HG03095 (cell line): ENCODE results near the gene C19orf47.
"Not testable (repeated sequence)": the region's sequence is repeated elsewhere in the genome, so short reads cannot be mapped to it uniquely, and the experiment has no call there.

ENCODE experiments used
- ATAC-seq: cut with Tn5 transposase; IDR thresholded peaks from one replicate; pipeline ENCODE4 v1.9.1; 2021; ENCODE audit warnings: moderate library complexity; ENCODE audit not compliant: unreplicated experiment

C19orf47 gene

GRCh38 chr19:40377876-40378385 lies 29.7 kb upstream of the C19orf47 start:
- no peak for ATAC-seq

- no peak for ATAC-seq
Observed at GRCh38 chr19:40376286-40376862, 28.2 kb upstream of the C19orf47 start.

GRCh38 chr19:40374084-40374483 lies 25.9 kb upstream of the C19orf47 start:
- no peak for ATAC-seq

GRCh38 chr19:40371802-40372122 lies 23.6 kb upstream of the C19orf47 start:
- no peak for ATAC-seq

- no peak for ATAC-seq
Observed at GRCh38 chr19:40370997-40371801, 23.0 kb upstream of the C19orf47 start.

- not testable (repeated sequence) for ATAC-seq
Observed at GRCh38 chr19:40370253-40370652, 22.1 kb upstream of the C19orf47 start.

- no peak for ATAC-seq
Observed at GRCh38 chr19:40369797-40370196, 21.6 kb upstream of the C19orf47 start.

- no peak for ATAC-seq
Observed at GRCh38 chr19:40367577-40368434, 19.6 kb upstream of the C19orf47 start.

- no peak for ATAC-seq
Observed at GRCh38 chr19:40366697-40367561, 18.7 kb upstream of the C19orf47 start.

GRCh38 chr19:40365613-40366401 lies 17.6 kb upstream of the C19orf47 start:
- no peak for ATAC-seq

- ATAC-seq, result no peak
Observed at GRCh38 chr19:40365010-40365409, 16.8 kb upstream of the C19orf47 start.

GRCh38 chr19:40363069-40363468 lies 14.9 kb upstream of the C19orf47 start:
- no peak for ATAC-seq

GRCh38 chr19:40362160-40362559 lies 14.0 kb upstream of the C19orf47 start:
- ATAC-seq, result no peak

- no peak for ATAC-seq
Observed at GRCh38 chr19:40360708-40361241, 12.6 kb upstream of the C19orf47 start.

- no peak for ATAC-seq
Observed at GRCh38 chr19:40360020-40360707, 12.0 kb upstream of the C19orf47 start.

- no peak for ATAC-seq
Observed at GRCh38 chr19:40358773-40359172, 10.6 kb upstream of the C19orf47 start.

- ATAC-seq, result no peak
Observed at GRCh38 chr19:40357640-40358039, 9.4 kb upstream of the C19orf47 start.

- no peak for ATAC-seq
Observed at GRCh38 chr19:40356681-40357595, 8.7 kb upstream of the C19orf47 start.
